Activated effector memory CD4-positive, alpha-beta T cell treated with anti-CD3 and anti-CD28 coated beads, Interleukin-2, amount 50 U/mL, for 16 hours (primary cell): ENCODE measurements around the gene IL17C.
"Not testable (repeated sequence)": the region's sequence is repeated elsewhere in the genome, so short reads cannot be mapped to it uniquely, and the experiment has no call there.

ENCODE experiments used
- DNase-seq: peaks from one replicate; pipeline ENCODE4 v3.0.0-alpha.2; 2020

The IL17C gene

GRCh38 chr16:88662843-88663606 lies 24.7 kb downstream of the IL17C start, which contains the start of gene MVD:
TSS of gene MVD (minus strand) at chr16:88663091. CDS start at chr16:88663080, 11 bp downstream.
- peak; percentile 98 for DNase-seq

- DNase-seq = no peak
Measured at GRCh38 chr16:88665148-88665547, 26.8 kb downstream of the IL17C start.

- DNase-seq = no peak
Measured at GRCh38 chr16:88665570-88665969, 27.2 kb downstream of the IL17C start.

- DNase-seq = no peak
Measured at GRCh38 chr16:88667461-88667860, 29.1 kb downstream of the IL17C start.

GRCh38 chr16:88669493-88669892 lies 31.1 kb downstream of the IL17C start:
- not testable (repeated sequence) for DNase-seq

- DNase-seq = no peak
Measured at GRCh38 chr16:88669980-88670379, 31.6 kb downstream of the IL17C start.

- DNase-seq = no peak
Measured at GRCh38 chr16:88671806-88672205, 33.4 kb downstream of the IL17C start.

GRCh38 chr16:88672776-88673175 lies 34.4 kb downstream of the IL17C start:
- no peak for DNase-seq

GRCh38 chr16:88673716-88674379 lies 35.5 kb downstream of the IL17C start:
- DNase-seq = no peak

- no peak for DNase-seq
Measured at GRCh38 chr16:88676502-88677242, 38.3 kb downstream of the IL17C start.

- no peak for DNase-seq
Measured at GRCh38 chr16:88677721-88678120, 39.3 kb downstream of the IL17C start.

- DNase-seq = no peak
Measured at GRCh38 chr16:88678224-88678979, 40.0 kb downstream of the IL17C start.

- DNase-seq = no peak
Measured at GRCh38 chr16:88680554-88681083, 42.2 kb downstream of the IL17C start.

GRCh38 chr16:88681084-88681680 lies 42.8 kb downstream of the IL17C start:
- DNase-seq = peak; percentile 81

- DNase-seq = peak; percentile 83
Measured at GRCh38 chr16:88681709-88682451, 43.5 kb downstream of the IL17C start.

GRCh38 chr16:88684569-88685155 lies 46.3 kb downstream of the IL17C start:
- DNase-seq = no peak

- peak; percentile 88 for DNase-seq
Measured at GRCh38 chr16:88685156-88686061, 47.0 kb downstream of the IL17C start.

GRCh38 chr16:88686062-88686438 lies 47.7 kb downstream of the IL17C start:
- peak; percentile 81 for DNase-seq

GRCh38 chr16:88686439-88687253 lies 48.3 kb downstream of the IL17C start, which contains the start of gene SNAI3:
TSS of gene SNAI3 (minus strand) at chr16:88686507. CDS start at chr16:88686406, 101 bp downstream.
- peak; percentile 96 for DNase-seq
